Ovary (tissue), 3 donors: Measurements from ENCODE around the gene TAF3.

Source experiments
- EP300 ChIP-seq: sonication (generic); formaldehyde crosslinking; IDR thresholded peaks from one replicate; pipeline ENCODE4 v1.6.1; 2017; ENCODE audit warnings: antibody characterized with exemption
- TF ChIP-seq, protein P1 (sequence below), 3 donors: fragments of 450-650 bp in 2 of 3; fragments of 200-600 bp in 1 of 3; IDR thresholded peaks; one replicate each; pipeline versions ENCODE4 v1.5.1 to v1.8.0; 2016 to 2022; ENCODE audit warnings: antibody characterized with exemption in 3 of 3, mild to moderate bottlenecking in 1 of 3
- donor health status: DM: no; HTN: no; CAD: no.

DNA sequence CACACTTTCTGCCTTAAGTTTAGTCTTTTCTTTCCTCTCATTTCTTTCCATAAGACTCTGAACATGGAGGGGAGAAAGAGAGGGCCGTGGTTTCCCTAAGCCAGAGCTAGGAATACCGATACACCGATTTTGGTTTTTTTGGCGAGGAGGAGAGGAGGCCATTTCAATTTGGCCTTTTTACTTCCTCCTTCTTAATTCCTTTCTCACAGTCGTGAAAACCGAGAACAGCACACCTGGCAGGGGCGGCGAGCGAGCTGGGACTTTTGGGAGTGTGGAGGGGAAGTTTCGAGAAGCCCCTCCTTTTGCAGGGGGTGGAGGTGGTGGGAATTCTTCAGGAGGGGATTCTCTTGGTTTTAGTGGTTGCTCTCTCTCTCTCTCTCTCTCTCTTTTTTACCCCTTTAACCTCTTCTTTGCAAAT, 242.4 kb downstream of the TAF3 start:
- TF ChIP-seq, protein P1, sequence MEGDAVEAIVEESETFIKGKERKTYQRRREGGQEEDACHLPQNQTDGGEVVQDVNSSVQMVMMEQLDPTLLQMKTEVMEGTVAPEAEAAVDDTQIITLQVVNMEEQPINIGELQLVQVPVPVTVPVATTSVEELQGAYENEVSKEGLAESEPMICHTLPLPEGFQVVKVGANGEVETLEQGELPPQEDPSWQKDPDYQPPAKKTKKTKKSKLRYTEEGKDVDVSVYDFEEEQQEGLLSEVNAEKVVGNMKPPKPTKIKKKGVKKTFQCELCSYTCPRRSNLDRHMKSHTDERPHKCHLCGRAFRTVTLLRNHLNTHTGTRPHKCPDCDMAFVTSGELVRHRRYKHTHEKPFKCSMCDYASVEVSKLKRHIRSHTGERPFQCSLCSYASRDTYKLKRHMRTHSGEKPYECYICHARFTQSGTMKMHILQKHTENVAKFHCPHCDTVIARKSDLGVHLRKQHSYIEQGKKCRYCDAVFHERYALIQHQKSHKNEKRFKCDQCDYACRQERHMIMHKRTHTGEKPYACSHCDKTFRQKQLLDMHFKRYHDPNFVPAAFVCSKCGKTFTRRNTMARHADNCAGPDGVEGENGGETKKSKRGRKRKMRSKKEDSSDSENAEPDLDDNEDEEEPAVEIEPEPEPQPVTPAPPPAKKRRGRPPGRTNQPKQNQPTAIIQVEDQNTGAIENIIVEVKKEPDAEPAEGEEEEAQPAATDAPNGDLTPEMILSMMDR (IDR thresholded peaks at IDR 0.05) = no peak
- no peak for TF ChIP-seq EP300
